HepG2 (cell line): ENCODE measurements around the gene CAMTA1. TPM values are rescaled to one million over a fixed set of nuclear protein-coding genes. Genes with fewer than 3 reads are reported as not detected.

ENCODE experiments used
- ATAC-seq: fragments of 200-7000 bp; cut with Tn5 transposase; 3 replicates; pipeline ENCODE4 v1.9.1; 2020; ENCODE audit warnings: mild to moderate bottlenecking, moderate library complexity
- BruUV-seq: library from RNA; stranded (reverse); fragments of 400-500 nt; replicated peaks from 2 replicates; lab custom pipeline; 2021; lab: Mats Ljungman, UMichigan
- CTCF ChIA-PET: fragments of 300-600 bp; formaldehyde crosslinking; extraction: SDS; loops from one replicate; lab custom pipeline; 2021; ENCODE audit warnings: low total read pairs, inconsistent platforms, low intra/inter-chr PET ratio; lab: Yijun Ruan, JAX
- POLR2A ChIA-PET: fragments of 350-600 bp; sonication (Branson Sonifier 250); formaldehyde crosslinking; loops from one replicate; lab custom pipeline; 2020; ENCODE audit warnings: antibody characterized with exemption, inconsistent platforms; lab: Yijun Ruan, JAX
- DNase-seq: peaks from one replicate; pipeline ENCODE4 v3.0.0-alpha.2; 2015; ENCODE audit warnings: low spot score
- FAIRE-seq: peaks from 3 replicates; lab custom pipeline; 2011; peaks lifted over from hg19 to GRCh38; lab: Jason Lieb, UNC
- H2AFZ ChIP-seq: one replicate; pipeline ENCODE4 v1.6.1; 2011; ENCODE audit warnings: low read length, inconsistent platforms
- H3K27ac ChIP-seq: fragments of 300-600 bp; 3 replicates; pipeline ENCODE4 v1.8.0; 2011; ENCODE audit warnings: mixed run types, mild to moderate bottlenecking, mixed read lengths, low read length, inconsistent platforms; ENCODE audit not compliant: insufficient read depth; ENCODE audit errors: extremely low read length
- H3K27me3 ChIP-seq, 2 experiments: fragments of 200-600 bp in 1 of 2; 2 replicates in 1 of 2; 3 replicates in 1 of 2; pipeline versions ENCODE4 v1.6.0 to v1.8.0; 2011; ENCODE audit warnings: low read length in 2 of 2, mild to moderate bottlenecking in 2 of 2, moderate library complexity in 2 of 2, inconsistent platforms in 1 of 2; ENCODE audit not compliant: insufficient read depth in 2 of 2, control insufficient read depth in 1 of 2
- H3K36me3 ChIP-seq, 2 experiments: fragments of 200-600 bp in 1 of 2; replicated peaks in 1 of 2; 2 replicates in 1 of 2; 3 replicates in 1 of 2; pipeline versions ENCODE4 v1.5.1 to v1.8.0; 2011; ENCODE audit warnings: low read length in 2 of 2, inconsistent platforms in 1 of 2; ENCODE audit not compliant: insufficient read depth in 2 of 2, control insufficient read depth in 1 of 2
- H3K4me1 ChIP-seq: 2 replicates; pipeline ENCODE4 v1.5.1; 2012; ENCODE audit warnings: low read length, inconsistent platforms; ENCODE audit not compliant: insufficient read depth
- H3K4me2 ChIP-seq: 2 replicates; pipeline ENCODE4 v1.6.0; 2011; ENCODE audit warnings: low read depth, low read length, inconsistent platforms
- H3K4me3 ChIP-seq, 3 experiments: fragments of 200-600 bp in 1 of 3; sonication (generic), shearing (Covaris generic) in 1 of 3; replicated peaks in 1 of 3; 2 replicates each; pipeline ENCODE4 v1.5.1; 2011 to 2016; ENCODE audit warnings: low read length in 3 of 3, inconsistent platforms in 2 of 3, low read depth in 2 of 3, mild to moderate bottlenecking in 2 of 3, control low read depth in 1 of 3, mixed read lengths in 1 of 3; ENCODE audit not compliant: insufficient read depth in 1 of 3
- H3K79me2 ChIP-seq: one replicate; pipeline ENCODE4 v1.6.1; 2011; ENCODE audit warnings: low read length, inconsistent platforms; ENCODE audit not compliant: insufficient read depth
- H3K9ac ChIP-seq: 2 replicates; pipeline ENCODE4 v1.6.0; 2011; ENCODE audit warnings: mild to moderate bottlenecking, low read depth, low read length, inconsistent platforms; ENCODE audit not compliant: insufficient read depth
- H3K9me3 ChIP-seq: 2 replicates; pipeline ENCODE4 v1.5.1; 2012; ENCODE audit warnings: mild to moderate bottlenecking, low read length
- H4K20me1 ChIP-seq: 2 replicates; pipeline ENCODE4 v1.6.0; 2011; ENCODE audit warnings: inconsistent platforms, mild to moderate bottlenecking, low read length, moderate library complexity; ENCODE audit not compliant: insufficient read depth
- ARID4A ChIP-seq: sonication (generic); formaldehyde crosslinking; IDR thresholded peaks from 2 replicates; pipeline ENCODE4 v1.5.0; 2020; ENCODE audit warnings: mild to moderate bottlenecking, missing genetic modification reagents, borderline replicate concordance
- CBX1 ChIP-seq: IDR thresholded peaks from one replicate; pipeline ENCODE4 v1.6.1; 2016; ENCODE audit warnings: antibody characterized with exemption, low read depth
- GLI4 ChIP-seq: sonication (generic); formaldehyde crosslinking; IDR thresholded peaks from 2 replicates; pipeline ENCODE4 v1.5.1; 2020; ENCODE audit warnings: missing genetic modification reagents, mild to moderate bottlenecking, moderate library complexity, borderline replicate concordance
- KAT7 ChIP-seq: IDR thresholded peaks from 2 replicates; pipeline ENCODE4 v1.6.1; 2018; ENCODE audit warnings: borderline replicate concordance, missing compliant biosample characterization
- MXI1 ChIP-seq: IDR thresholded peaks from 3 replicates; pipeline ENCODE4 v1.6.1; 2012; ENCODE audit warnings: low read depth, low read length, inconsistent platforms, borderline replicate concordance
- PRDM15 ChIP-seq: sonication (generic); formaldehyde crosslinking; IDR thresholded peaks from 2 replicates; pipeline ENCODE4 v1.4.0; 2020; ENCODE audit warnings: missing genetic modification reagents
- SP2 ChIP-seq: sonication (generic); formaldehyde crosslinking; IDR thresholded peaks from 2 replicates; pipeline ENCODE4 v1.5.1; 2020; ENCODE audit warnings: mild to moderate bottlenecking, missing genetic modification reagents
- SRSF4 ChIP-seq: fragments of 200-400 bp; formaldehyde crosslinking; IDR thresholded peaks from one replicate; pipeline ENCODE4 v1.6.1; 2018; ENCODE audit warnings: mild to moderate bottlenecking, low read depth, low read length, moderate library complexity; ENCODE audit not compliant: poor library complexity, severe bottlenecking
- ZC3H4 ChIP-seq: sonication (generic); formaldehyde crosslinking; IDR thresholded peaks from 2 replicates; pipeline ENCODE4 v1.4.0; 2020; ENCODE audit warnings: missing genetic modification reagents, borderline replicate concordance
- ZMAT3 ChIP-seq: sonication (generic); formaldehyde crosslinking; conservative IDR thresholded peaks from 2 replicates; pipeline ENCODE4 v1.7.0; 2021; ENCODE audit warnings: missing genetic modification reagents
- ZNF639 ChIP-seq: conservative IDR thresholded peaks from 2 replicates; pipeline ENCODE4 v1.6.1; 2018; ENCODE audit warnings: missing genetic modification reagents
- ZNF678 ChIP-seq: sonication (generic); formaldehyde crosslinking; IDR thresholded peaks from 2 replicates; pipeline ENCODE4 v1.4.0; 2020; ENCODE audit warnings: mild to moderate bottlenecking, missing genetic modification reagents
- ZNF775 ChIP-seq: sonication (generic); formaldehyde crosslinking; IDR thresholded peaks from 2 replicates; pipeline ENCODE4 v1.4.0; 2020; ENCODE audit warnings: missing genetic modification reagents, mild to moderate bottlenecking, moderate library complexity, borderline replicate concordance
- ZSCAN30 ChIP-seq: sonication (generic); formaldehyde crosslinking; IDR thresholded peaks from 2 replicates; pipeline ENCODE4 v1.5.0; 2020; ENCODE audit warnings: mild to moderate bottlenecking, missing genetic modification reagents
- WGBS: methylation state at CpG from one replicate; pipeline ENCODE4 v1.1.6; 2017; ENCODE audit warnings: low lambda C conversion rate; 5-methylcytosine and 5-hydroxymethylcytosine counted together
- in situ Hi-C: cut with HindIII; loops from 2 replicates; pipeline ENCODE4 v1.10.0; 2017; ENCODE audit warnings: low pct_unique_long_range_greater_than_20kb; ENCODE audit not compliant: extremely low pct_ligation_motif_present
- intact Hi-C: fragments of 100-400 bp; cut with micrococcal nuclease; formaldehyde crosslinking; loops from one replicate; pipeline ENCODE4 v1.10.0; 2022; ENCODE audit not compliant: unreplicated experiment
- polyA plus RNA-seq, 8 experiments: library from polyadenylated mRNA; depleted of rRNA in 3 of 8; stranded (reverse) in 7 of 8; unstranded in 1 of 8; fragments of >200 nt; fragmentation: Illumina TruSeq in 4 of 8; extraction: Trizol in 4 of 8; gene quantifications; 2 replicates each; pipeline versions ENCODE4 v1.2.1 to v1.2.3, GENCODE V29; 2011 to 2016; ENCODE audit warnings: low read depth in 4 of 8, missing spikeins in 1 of 8, mixed read lengths in 1 of 8; ENCODE audit not compliant: insufficient read depth in 1 of 8
- total RNA-seq, 5 experiments: library from RNA; depleted of rRNA; stranded (reverse); fragments of >200 nt; fragmentation: Illumina TruSeq; extraction: Trizol; gene quantifications; 2 replicates each; pipeline ENCODE4 v1.2.3, GENCODE V29; 2016; ENCODE audit warnings: low read depth in 1 of 5

The CAMTA1 gene
- total and polyA plus RNA-seq, 2 of the 13 experiments (the other 11 are each of a cell fraction or from before 2014, with no cell fraction given), result 25.0 to 36.4 TPM

GRCh38 chr1:7520496-7520895, 735.2 kb downstream of the CAMTA1 start:
- H3K36me3 ChIP-seq, result no peaks in the 10 kb centered on the region
- CTCF ChIA-PET, result no interaction called here
- no peaks in the 10 kb centered on the region for H3K79me2 ChIP-seq
- no peak for DNase-seq
- no peak overlapping the region for H3K27ac ChIP-seq
- intact Hi-C loops (no loop called here), in situ Hi-C loops (no loop called here)
- no peak for ATAC-seq
- H3K4me2 ChIP-seq, result no peak overlapping the region
- WGBS, result no CpG with 5 or more reads among the region's 4 CpGs
- no peaks in the 10 kb centered on the region for H4K20me1 ChIP-seq
- H3K4me3 ChIP-seq, result no peak overlapping the region
- no TSS peak for BruUV-seq
- H3K9ac ChIP-seq, result no peak overlapping the region
- H3K4me1 ChIP-seq, result no peaks in the 10 kb centered on the region
- no peak overlapping the region for H2AFZ ChIP-seq
- H3K27me3 ChIP-seq, result peaks cover 0 to 3% of the 10 kb centered on the region in 2 experiments; a peak in 1 of 5 replicates
- FAIRE-seq, result no peak
- no peaks in the 10 kb centered on the region for H3K9me3 ChIP-seq
- POLR2A ChIA-PET, result no interaction called here
- TF ChIP-seq PRDM15 (CRISPR knock-in tag), result no peak
- no peak for TF ChIP-seq ARID4A (CRISPR knock-in tag)
- no peak for TF ChIP-seq ZC3H4
- no peak for TF ChIP-seq GLI4 (CRISPR knock-in tag)
- TF ChIP-seq ZMAT3, result no peak
- TF ChIP-seq SP2 (CRISPR knock-in tag), result no peak
- TF ChIP-seq CBX1, result no peak
- no peak for TF ChIP-seq ZNF775 (CRISPR knock-in tag)
- TF ChIP-seq MXI1, result no peak
- TF ChIP-seq ZNF639 (CRISPR knock-in tag), result no peak
- no peak for TF ChIP-seq ZSCAN30 (CRISPR knock-in tag)
- no peak for TF ChIP-seq ZNF678 (CRISPR knock-in tag)
- no peak for TF ChIP-seq SRSF4
- no peak for TF ChIP-seq KAT7 (CRISPR knock-in tag)
